Forelimb muscle (tissue), 1 donor: ENCODE measurements around the gene BANP. TPM values are rescaled to one million over a fixed set of nuclear protein-coding genes. Genes with fewer than 3 reads are reported as not detected.
"Not testable (repeated sequence)": the region's sequence is repeated elsewhere in the genome, so short reads cannot be mapped to it uniquely, and the experiment has no call there.

Experiments used
- DNase-seq: peaks from one replicate; pipeline ENCODE4 v3.0.0-alpha.2; 2013; ENCODE audit warnings: low read depth
- polyA plus RNA-seq: library from polyadenylated mRNA; unstranded; fragments of 120-200 nt; gene quantifications from one replicate; pipeline ENCODE4 v1.2.1, GENCODE V29; 2013; ENCODE audit not compliant: insufficient read length

BANP gene
- polyA plus RNA-seq, 1 donor: 14.0 TPM

- no peak for DNase-seq
These were observed 114.5 kb downstream of the BANP start for GRCh38 chr16:88065747-88066142.

- no peak for DNase-seq
These were observed 115.0 kb downstream of the BANP start for GRCh38 chr16:88066234-88066633.

- DNase-seq: no peak
These were observed 115.7 kb downstream of the BANP start for GRCh38 chr16:88066680-88067529.

- DNase-seq: no peak
These were observed 116.5 kb downstream of the BANP start for GRCh38 chr16:88067530-88068411.

GRCh38 chr16:88068476-88069396 is 117.5 kb downstream of the BANP start:
- DNase-seq: no peak

GRCh38 chr16:88069397-88070168 is 118.3 kb downstream of the BANP start:
- DNase-seq: no peak

- DNase-seq: no peak
These were observed 119.1 kb downstream of the BANP start for GRCh38 chr16:88070341-88070740.

- no peak for DNase-seq
These were observed 119.9 kb downstream of the BANP start for GRCh38 chr16:88070989-88071625.

GRCh38 chr16:88071908-88072307 is 120.7 kb downstream of the BANP start:
- no peak for DNase-seq

- no peak for DNase-seq
These were observed 121.4 kb downstream of the BANP start for GRCh38 chr16:88072571-88073001.

GRCh38 chr16:88073201-88073721 is 122.0 kb downstream of the BANP start:
- DNase-seq: no peak

GRCh38 chr16:88074041-88074440 is 122.8 kb downstream of the BANP start:
- no peak for DNase-seq

- DNase-seq: no peak
These were observed 125.1 kb downstream of the BANP start for GRCh38 chr16:88076211-88076931.

GRCh38 chr16:88076932-88077320 is 125.7 kb downstream of the BANP start:
- DNase-seq: not testable (repeated sequence)

- no peak for DNase-seq
These were observed 126.3 kb downstream of the BANP start for GRCh38 chr16:88077328-88078108.

GRCh38 chr16:88078111-88078775 is 127.0 kb downstream of the BANP start:
- no peak for DNase-seq

GRCh38 chr16:88083582-88083981 is 132.3 kb downstream of the BANP start:
- no peak for DNase-seq

- DNase-seq: no peak
These were observed 133.6 kb downstream of the BANP start for GRCh38 chr16:88084881-88085280.
